GM23338 (cell line): ENCODE results near the gene ZNF678. TPM values are rescaled to one million over a fixed set of nuclear protein-coding genes. Genes with fewer than 3 reads are reported as not detected.

Experiments used
- ATAC-seq: fragments of 200-7000 bp; cut with Tn5 transposase; 3 replicates; pipeline ENCODE4 v1.9.1; 2020
- DNase-seq: peaks from one replicate; pipeline ENCODE4 v3.0.0-alpha.2; 2015; ENCODE audit warnings: low spot score
- H2AFZ ChIP-seq: fragments of 200-600 bp; sonication (generic); 2 replicates; pipeline ENCODE4 v1.8.0; 2016; ENCODE audit warnings: antibody characterized with exemption, mild to moderate bottlenecking, moderate library complexity
- H3F3A ChIP-seq: fragments of 200-600 bp; sonication (generic); replicated peaks from 2 replicates; pipeline ENCODE4 v1.8.0; 2017; ENCODE audit warnings: antibody characterized with exemption, mixed run types, low read depth
- H3K27ac ChIP-seq: fragments of 200-600 bp; sonication (generic); 2 replicates; pipeline ENCODE4 v1.6.1; 2016; ENCODE audit warnings: low read depth
- H3K27me3 ChIP-seq: fragments of 200-600 bp; sonication (generic); 2 replicates; pipeline ENCODE4 v1.8.0; 2016; ENCODE audit warnings: mild to moderate bottlenecking, mixed run types, moderate library complexity; ENCODE audit not compliant: insufficient read depth
- H3K36me3 ChIP-seq: fragments of 200-600 bp; sonication (generic); 2 replicates; pipeline ENCODE4 v1.8.0; 2016; ENCODE audit warnings: mild to moderate bottlenecking; ENCODE audit not compliant: insufficient read depth
- H3K4me1 ChIP-seq: fragments of 200-600 bp; sonication (generic); 2 replicates; pipeline ENCODE4 v1.8.0; 2016; ENCODE audit warnings: mild to moderate bottlenecking, moderate library complexity; ENCODE audit not compliant: insufficient read depth
- H3K4me2 ChIP-seq: fragments of 200-600 bp; sonication (generic); 2 replicates; pipeline ENCODE4 v1.7.1; 2017; ENCODE audit warnings: mixed run types
- H3K4me3 ChIP-seq: fragments of 200-600 bp; sonication (generic); 2 replicates; pipeline ENCODE4 v1.6.1; 2016; ENCODE audit warnings: mixed run types
- H3K79me2 ChIP-seq: fragments of 200-600 bp; sonication (generic); replicated peaks from 2 replicates; pipeline ENCODE4 v1.8.0; 2017; ENCODE audit warnings: mild to moderate bottlenecking; ENCODE audit not compliant: insufficient read depth
- H3K9me2 ChIP-seq: fragments of 200-600 bp; sonication (generic); 2 replicates; pipeline ENCODE4 v1.8.0; 2017; ENCODE audit not compliant: insufficient read depth
- H4K20me1 ChIP-seq: fragments of 200-600 bp; sonication (generic); replicated peaks from 2 replicates; pipeline ENCODE4 v1.8.0; 2017; ENCODE audit warnings: mild to moderate bottlenecking; ENCODE audit not compliant: insufficient read depth
- H3K27ac Mint-ChIP-seq: 2 replicates; pipeline ENCODE4 v1.8.0; 2020; ENCODE audit warnings: inconsistent platforms, mild to moderate bottlenecking, moderate library complexity, mixed read lengths
- H3K27me3 Mint-ChIP-seq: 3 replicates; pipeline ENCODE4 v1.8.0; 2022; ENCODE audit warnings: low read depth, mild to moderate bottlenecking, moderate library complexity, mixed read lengths, inconsistent platforms; ENCODE audit not compliant: insufficient read depth, poor library complexity
- H3K36me3 Mint-ChIP-seq: 3 replicates; pipeline ENCODE4 v1.8.0; 2021; ENCODE audit warnings: low read depth, mild to moderate bottlenecking, inconsistent platforms, moderate library complexity, mixed read lengths
- H3K4me1 Mint-ChIP-seq: 3 replicates; pipeline ENCODE4 v1.8.0; 2020; ENCODE audit warnings: mild to moderate bottlenecking, inconsistent platforms, mixed read lengths
- H3K4me3 Mint-ChIP-seq: 3 replicates; pipeline ENCODE4 v1.8.0; 2021; ENCODE audit warnings: moderate library complexity, mild to moderate bottlenecking, inconsistent platforms, mixed read lengths
- H3K9me3 Mint-ChIP-seq: 3 replicates; pipeline ENCODE4 v1.8.0; 2020; ENCODE audit warnings: moderate library complexity, mild to moderate bottlenecking, inconsistent platforms, mixed read lengths
- CREB1 ChIP-seq: fragments of 250-450 bp; sonication (Bioruptor Pico); IDR thresholded peaks from 2 replicates; pipeline ENCODE4 v1.5.0; 2020; ENCODE audit warnings: low read depth, mild to moderate bottlenecking, moderate library complexity
- CTCF ChIP-seq, 2 experiments: fragments of 200-600 bp in 1 of 2; sonication (generic) in 1 of 2; conservative IDR thresholded peaks; 2 replicates each; pipeline versions ENCODE4 v1.5.1 to v1.6.1; 2016 to 2017; ENCODE audit warnings: antibody characterized with exemption in 2 of 2, low read depth in 2 of 2, mild to moderate bottlenecking in 2 of 2, moderate library complexity in 1 of 2
- ETS1 ChIP-seq: IDR thresholded peaks from 2 replicates; pipeline ENCODE4 v1.6.1; 2016; ENCODE audit warnings: antibody characterized with exemption
- EZH2 ChIP-seq: fragments of 200-600 bp; sonication (generic); IDR thresholded peaks from one replicate; pipeline ENCODE4 v1.8.0; 2017; ENCODE audit warnings: antibody characterized with exemption, mild to moderate bottlenecking, low read depth; ENCODE audit not compliant: unreplicated experiment
- EZH2phosphoT487 ChIP-seq: fragments of 200-600 bp; sonication (generic); IDR thresholded peaks from one replicate; pipeline ENCODE4 v1.8.1; 2018; ENCODE audit warnings: antibody characterized with exemption; ENCODE audit not compliant: unreplicated experiment
- JUNB ChIP-seq: IDR thresholded peaks from one replicate; pipeline ENCODE4 v1.6.1; 2016; ENCODE audit warnings: antibody characterized with exemption; ENCODE audit not compliant: unreplicated experiment
- NANOG ChIP-seq: IDR thresholded peaks from 2 replicates; pipeline ENCODE4 v1.6.1; 2016; ENCODE audit warnings: antibody characterized with exemption, borderline replicate concordance
- POLR2AphosphoS5 ChIP-seq: IDR thresholded peaks from 2 replicates; pipeline ENCODE4 v1.6.1; 2016; ENCODE audit warnings: antibody characterized with exemption, low read depth
- REST ChIP-seq: IDR thresholded peaks from one replicate; pipeline ENCODE4 v1.6.1; 2018; ENCODE audit warnings: antibody characterized with exemption; ENCODE audit not compliant: unreplicated experiment
- STAT1 ChIP-seq: IDR thresholded peaks from one replicate; pipeline ENCODE4 v1.6.1; 2016; ENCODE audit warnings: antibody characterized with exemption; ENCODE audit not compliant: unreplicated experiment
- ZNF114 ChIP-seq: fragments of 250-450 bp; sonication (Bioruptor Pico); IDR thresholded peaks from 2 replicates; pipeline ENCODE4 v1.5.0; 2020; ENCODE audit warnings: mild to moderate bottlenecking, moderate library complexity
- ZNF331 ChIP-seq: fragments of 250-450 bp; sonication (Bioruptor Pico); IDR thresholded peaks from 2 replicates; pipeline ENCODE4 v1.5.0; 2020; ENCODE audit warnings: low read depth, mild to moderate bottlenecking, moderate library complexity
- ZNF462 ChIP-seq: fragments of 250-450 bp; sonication (Bioruptor Pico); IDR thresholded peaks from 2 replicates; pipeline ENCODE4 v1.5.0; 2020; ENCODE audit warnings: mild to moderate bottlenecking, moderate library complexity
- polyA plus RNA-seq: library from polyadenylated mRNA; unstranded; fragments of >200 nt; fragmentation: Nextera tagmentation; extraction: Ambion mirVana; gene quantifications from 2 replicates; pipeline ENCODE4 v1.2.1, GENCODE V29; 2016
- total RNA-seq: library from RNA; depleted of rRNA; stranded (reverse); fragments of >200 nt; shearing (Covaris generic); gene quantifications from 2 replicates; pipeline ENCODE4 v1.2.3, GENCODE V29; 2014

The ZNF678 gene
- total and polyA plus RNA-seq, 2 experiments from 2014 or later = 8.6 to 60.0 TPM

GRCh38 chr1:227613526-227613925 is 50.2 kb downstream of the ZNF678 start:
- no peaks in the 10 kb centered on the region for H3K4me1 ChIP-seq
- H3K27me3 ChIP-seq = no peaks in the 10 kb centered on the region
- Mint-ChIP-seq H3K27ac (no peak overlapping the region), H3K27me3 (peaks cover 6% of the 10 kb centered on the region), H3K36me3 (peaks cover 63% of the 10 kb centered on the region), H3K9me3 (peaks cover 14% of the 10 kb centered on the region; the same call in 2 of the 3 replicates), H3K4me1 (no peaks in the 10 kb centered on the region), H3K4me3 (no peak overlapping the region)
- no peak overlapping the region for H2AFZ ChIP-seq
- no peak for DNase-seq
- ATAC-seq = no peak
- H3K79me2 ChIP-seq = peaks cover 26% of the 10 kb centered on the region; the same call in 1 of the 2 replicates
- H3F3A ChIP-seq = no peaks in the 10 kb centered on the region
- peaks cover 6% of the 10 kb centered on the region for H4K20me1 ChIP-seq
- TF ChIP-seq CTCF (conservative IDR thresholded peaks at IDR 0.05; ENCODE audit: low read depth in 2 of 2) = no peak
- no peak for TF ChIP-seq ETS1
- TF ChIP-seq EZH2phosphoT487 = no peak
- TF ChIP-seq ZNF114 = no peak
- no peak for TF ChIP-seq REST
- TF ChIP-seq EZH2 = no peak
- no peak for TF ChIP-seq POLR2AphosphoS5
- TF ChIP-seq JUNB = no peak
- no peak for TF ChIP-seq ZNF462 (CRISPR knock-in tag)
- no peak for TF ChIP-seq CREB1 (CRISPR knock-in tag)
- TF ChIP-seq STAT1 = no peak
- TF ChIP-seq NANOG = no peak
- TF ChIP-seq ZNF331 (CRISPR knock-in tag) = no peak
- no peak overlapping the region for H3K4me3 ChIP-seq
- H3K36me3 ChIP-seq = no peaks in the 10 kb centered on the region
- H3K27ac ChIP-seq = no peak overlapping the region
- H3K4me2 ChIP-seq = no peak overlapping the region
- peaks cover 11% of the 10 kb centered on the region; the same call in 1 of the 2 replicates for H3K9me2 ChIP-seq
